Activated CD4-positive, alpha-beta memory T cell treated with anti-CD3 and anti-CD28 coated beads for 36 hours (primary cell): ENCODE measurements around the gene UBE2I. TPM values are rescaled to one million over a fixed set of nuclear protein-coding genes. Genes with fewer than 3 reads are reported as not detected.

Experiments used
- CTCF ChIA-PET: fragments of 350-600 bp; sonication (Branson Sonifier 250); formaldehyde crosslinking; loops from one replicate; lab custom pipeline; 2021; ENCODE audit warnings: antibody characterized with exemption, inconsistent platforms; lab: Charles Lee
- POLR2A ChIA-PET: fragments of 350-600 bp; sonication (Branson Sonifier 250); formaldehyde crosslinking; loops from one replicate; lab custom pipeline; 2021; ENCODE audit warnings: antibody characterized with exemption; lab: Charles Lee
- DNase-seq: peaks from one replicate; pipeline ENCODE4 v3.0.0-alpha.2; 2020
- H3K27ac Mint-ChIP-seq: one replicate; pipeline ENCODE4 v1.8.0; 2021; ENCODE audit warnings: mixed read lengths
- H3K27me3 Mint-ChIP-seq: one replicate; pipeline ENCODE4 v1.8.0; 2021; ENCODE audit warnings: mixed read lengths
- H3K36me3 Mint-ChIP-seq: one replicate; pipeline ENCODE4 v1.8.0; 2021; ENCODE audit warnings: mixed read lengths
- H3K4me1 Mint-ChIP-seq: one replicate; pipeline ENCODE4 v1.8.0; 2021; ENCODE audit warnings: low read depth, mixed read lengths
- H3K4me3 Mint-ChIP-seq: one replicate; pipeline ENCODE4 v1.8.0; 2021; ENCODE audit warnings: mild to moderate bottlenecking, mixed read lengths
- H3K9me3 Mint-ChIP-seq: one replicate; pipeline ENCODE4 v1.8.0; 2021; ENCODE audit warnings: mixed read lengths
- intact Hi-C: fragments of 100-400 bp; cut with micrococcal nuclease; formaldehyde crosslinking; loops from one replicate; pipeline ENCODE4 v1.15.1; 2023
- total RNA-seq, 2 experiments: library from RNA; stranded (reverse); gene quantifications; one replicate each; pipeline ENCODE4 v1.2.3, GENCODE V29; 2021

The UBE2I gene
- total RNA-seq, 2 experiments from 2014 or later: 248 to 249 TPM

- POLR2A ChIA-PET: interaction anchor here (0.7 to 1.3 kb wide), 2 partner anchors 11 to 37 kb away, joined by 3 to 4 read pairs; no protein-coding TSS in a partner anchor
- DNase-seq: no peak
- CTCF ChIA-PET: interaction anchor here (0.6 to 1.3 kb wide), 2 partner anchors 18 to 79 kb away, joined by 4 read pairs; no protein-coding TSS in a partner anchor
- H3K4me1 Mint-ChIP-seq: peaks cover 28% of the 10 kb centered on the region
- no peak overlapping the region for H3K4me3 Mint-ChIP-seq
- H3K27me3 Mint-ChIP-seq: no peaks in the 10 kb centered on the region
- no peaks in the 10 kb centered on the region for H3K9me3 Mint-ChIP-seq
- intact Hi-C loops: no loop called here
- no peak overlapping the region for H3K27ac Mint-ChIP-seq
- no peaks in the 10 kb centered on the region for H3K36me3 Mint-ChIP-seq
These were observed 36.4 kb downstream of the UBE2I start for GRCh38 chr16:1345651-1346421.

DNA sequence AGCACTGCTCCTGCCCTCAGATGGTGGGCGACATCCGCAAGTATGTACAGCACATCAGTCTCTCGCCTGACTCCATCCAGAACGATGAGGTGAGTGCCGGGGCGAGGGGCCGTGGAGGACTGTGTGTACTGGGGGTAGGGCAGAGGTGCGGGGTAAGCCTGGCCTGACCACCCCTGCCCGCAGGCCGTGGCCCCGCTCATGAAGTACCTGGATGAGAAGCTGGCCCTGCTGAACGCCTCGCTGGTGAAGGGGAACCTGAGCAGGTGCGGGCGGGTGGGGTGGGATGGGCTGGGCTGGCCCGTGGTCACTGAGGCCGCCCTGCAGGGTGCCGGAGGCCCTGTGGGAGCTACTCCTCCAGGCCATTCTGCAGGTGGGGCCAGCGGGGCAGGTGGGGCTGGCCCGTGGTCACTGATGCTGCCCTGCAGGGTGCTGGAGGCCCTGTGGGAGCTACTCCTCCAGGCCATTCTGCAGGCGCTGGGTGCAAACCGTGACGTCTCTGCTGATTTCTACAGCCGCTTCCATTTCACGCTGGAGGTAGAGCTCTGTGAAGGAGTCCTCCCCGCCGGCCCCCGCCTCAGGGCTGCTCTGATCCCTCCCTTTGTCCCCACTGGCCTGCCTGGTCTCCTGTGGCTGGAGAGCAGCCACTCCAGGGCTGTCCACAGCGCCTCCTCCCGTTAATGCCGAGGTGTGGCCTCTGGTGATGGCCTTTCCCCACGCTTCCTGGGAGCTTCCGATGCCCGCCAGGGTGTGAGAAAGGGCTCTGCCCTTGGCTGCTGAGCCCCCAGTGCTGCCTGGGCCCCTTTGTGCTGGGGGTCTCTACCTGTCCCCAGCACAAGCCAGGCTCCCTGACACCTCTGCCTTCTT lies 37.2 kb downstream of the UBE2I start:
- no peaks in the 10 kb centered on the region for H3K9me3 Mint-ChIP-seq
- intact Hi-C loops: no loop called here
- H3K27ac Mint-ChIP-seq: no peak overlapping the region
- POLR2A ChIA-PET: interaction anchor here (1.3 kb wide), 1 partner anchor 12 kb away, joined by 4 read pairs; no protein-coding TSS in a partner anchor
- H3K4me1 Mint-ChIP-seq: peaks cover 28% of the 10 kb centered on the region
- CTCF ChIA-PET: interaction anchor here (0.6 to 1.3 kb wide), 2 partner anchors 17 to 78 kb away, joined by 4 read pairs; no protein-coding TSS in a partner anchor
- H3K36me3 Mint-ChIP-seq: peaks cover 2% of the 10 kb centered on the region
- no peak overlapping the region for H3K4me3 Mint-ChIP-seq
- no peaks in the 10 kb centered on the region for H3K27me3 Mint-ChIP-seq
- DNase-seq: no peak

GRCh38 chr16:1347286-1347855 lies 37.9 kb downstream of the UBE2I start:
- ChIA-PET POLR2A (no interaction called here), CTCF (interaction anchor here (1.3 kb wide), 1 partner anchor 16 kb away, joined by 4 read pairs; no protein-coding TSS in a partner anchor)
- intact Hi-C loops: no loop called here
- Mint-ChIP-seq H3K27ac (no peak overlapping the region), H3K4me3 (no peak overlapping the region), H3K27me3 (no peaks in the 10 kb centered on the region), H3K9me3 (no peaks in the 10 kb centered on the region), H3K4me1 (peaks cover 26% of the 10 kb centered on the region), H3K36me3 (peaks cover 2% of the 10 kb centered on the region)
- no peak for DNase-seq

DNA sequence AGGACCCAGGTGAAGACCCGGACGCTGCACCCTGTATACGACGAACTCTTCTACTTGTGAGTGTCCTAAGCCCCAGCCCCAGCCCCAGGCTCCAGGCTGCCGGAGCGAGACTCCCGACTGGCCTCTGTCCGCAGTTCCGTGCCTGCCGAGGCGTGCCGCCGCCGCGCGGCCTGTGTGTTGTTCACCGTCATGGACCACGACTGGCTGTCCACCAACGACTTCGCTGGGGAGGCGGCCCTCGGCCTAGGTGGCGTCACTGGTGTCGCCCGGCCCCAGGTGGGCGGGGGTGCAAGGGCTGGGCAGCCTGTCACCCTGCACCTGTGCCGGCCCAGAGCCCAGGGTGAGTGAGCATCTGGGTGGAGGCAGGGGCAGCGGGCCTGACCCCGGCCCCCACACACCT lies 38.5 kb downstream of the UBE2I start:
- intact Hi-C loops: no loop called here
- no peak overlapping the region for H3K4me3 Mint-ChIP-seq
- ChIA-PET POLR2A (no interaction called here), CTCF (no interaction called here)
- DNase-seq: no peak
- no peaks in the 10 kb centered on the region for H3K27me3 Mint-ChIP-seq
- peaks cover 23% of the 10 kb centered on the region for H3K4me1 Mint-ChIP-seq
- H3K9me3 Mint-ChIP-seq: no peaks in the 10 kb centered on the region
- no peak overlapping the region for H3K27ac Mint-ChIP-seq
- peaks cover 2% of the 10 kb centered on the region for H3K36me3 Mint-ChIP-seq

DNA sequence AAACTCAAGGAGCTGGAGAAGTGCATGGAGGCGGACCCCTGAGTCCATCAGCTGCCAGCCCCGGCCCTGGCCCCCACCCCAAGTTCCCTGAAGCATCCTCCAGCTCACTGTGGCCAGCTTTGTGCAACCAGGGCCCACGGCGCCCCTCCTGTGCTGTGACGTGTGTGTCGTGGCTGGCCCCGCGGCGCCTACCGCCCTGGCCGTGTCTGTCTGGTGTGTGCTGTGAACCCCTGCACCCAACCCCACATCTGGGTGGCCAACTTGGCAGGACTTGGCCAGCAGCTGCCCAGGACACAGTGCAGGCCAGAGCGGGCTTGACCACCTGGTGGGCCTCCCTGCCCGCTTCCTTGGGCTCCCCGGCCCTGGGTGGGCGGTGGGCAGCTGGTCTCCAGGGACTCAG lies 39.0 kb downstream of the UBE2I start:
- ChIA-PET POLR2A (no interaction called here), CTCF (interaction anchor here (0.6 kb wide), 1 partner anchor 18 kb away, joined by 4 read pairs; no protein-coding TSS in a partner anchor)
- DNase-seq: no peak
- peaks cover 23% of the 10 kb centered on the region for H3K4me1 Mint-ChIP-seq
- no peaks in the 10 kb centered on the region for H3K27me3 Mint-ChIP-seq
- H3K9me3 Mint-ChIP-seq: no peaks in the 10 kb centered on the region
- no peak overlapping the region for H3K4me3 Mint-ChIP-seq
- H3K36me3 Mint-ChIP-seq: peaks cover 2% of the 10 kb centered on the region
- H3K27ac Mint-ChIP-seq: no peak overlapping the region
- intact Hi-C loops: no loop called here

DNA sequence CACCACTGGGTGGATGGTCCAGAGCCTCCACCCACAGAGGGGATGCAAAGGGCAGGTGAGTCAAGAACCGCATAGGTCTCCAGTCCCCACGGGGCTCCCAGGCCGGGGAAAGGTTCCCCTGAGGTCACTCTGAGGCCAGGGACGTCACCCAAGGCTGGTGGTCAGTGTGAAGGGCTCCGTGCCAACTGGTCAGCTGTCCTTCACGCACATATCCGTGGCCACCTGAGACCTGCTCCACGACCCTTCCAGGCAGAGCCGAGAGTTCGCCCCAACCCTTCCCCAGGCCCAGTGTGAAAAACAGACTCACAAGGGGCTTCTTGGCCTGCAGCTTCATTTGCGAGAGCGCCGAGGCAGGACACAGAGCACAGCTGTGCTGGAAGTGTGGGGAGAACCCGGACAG lies 39.5 kb downstream of the UBE2I start:
- intact Hi-C loops: no loop called here
- Mint-ChIP-seq H3K27me3 (no peaks in the 10 kb centered on the region), H3K36me3 (peaks cover 2% of the 10 kb centered on the region), H3K9me3 (no peaks in the 10 kb centered on the region), H3K4me3 (no peak overlapping the region), H3K4me1 (peaks cover 23% of the 10 kb centered on the region), H3K27ac (no peak overlapping the region)
- DNase-seq: no peak
- CTCF ChIA-PET: interaction anchor here (0.6 to 1.3 kb wide), 3 partner anchors 14 to 18 kb away, joined by 3 to 7 read pairs (median 4); no protein-coding TSS in a partner anchor
- POLR2A ChIA-PET: no interaction called here

- intact Hi-C loops: no loop called here
- H3K4me1 Mint-ChIP-seq: peaks cover 23% of the 10 kb centered on the region
- H3K27ac Mint-ChIP-seq: no peak overlapping the region
- POLR2A ChIA-PET: no interaction called here
- H3K4me3 Mint-ChIP-seq: no peak overlapping the region
- no peak for DNase-seq
- CTCF ChIA-PET: interaction anchor here (1.3 kb wide), 2 partner anchors 14 kb away, joined by 3 to 7 read pairs; no protein-coding TSS in a partner anchor
- peaks cover 2% of the 10 kb centered on the region for H3K36me3 Mint-ChIP-seq
- H3K9me3 Mint-ChIP-seq: no peaks in the 10 kb centered on the region
- H3K27me3 Mint-ChIP-seq: no peaks in the 10 kb centered on the region
These were observed 39.9 kb downstream of the UBE2I start for GRCh38 chr16:1349351-1349750.

GRCh38 chr16:1349951-1350350 lies 40.5 kb downstream of the UBE2I start:
- peaks cover 26% of the 10 kb centered on the region for H3K4me1 Mint-ChIP-seq
- POLR2A ChIA-PET: no interaction called here
- intact Hi-C loops: no loop called here
- CTCF ChIA-PET: interaction anchor here (0.5 to 1.3 kb wide), 3 partner anchors 14 to 293 kb away, joined by 3 to 7 read pairs (median 3); no protein-coding TSS in a partner anchor
- peaks cover 2% of the 10 kb centered on the region for H3K36me3 Mint-ChIP-seq
- no peaks in the 10 kb centered on the region for H3K9me3 Mint-ChIP-seq
- no peak for DNase-seq
- H3K27me3 Mint-ChIP-seq: no peaks in the 10 kb centered on the region
- H3K4me3 Mint-ChIP-seq: peak overlapping the region; percentile 83
- no peak overlapping the region for H3K27ac Mint-ChIP-seq

- DNase-seq: no peak
- no peaks in the 10 kb centered on the region for H3K9me3 Mint-ChIP-seq
- H3K27me3 Mint-ChIP-seq: no peaks in the 10 kb centered on the region
- peak overlapping the region; percentile 33 for H3K27ac Mint-ChIP-seq
- peaks cover 2% of the 10 kb centered on the region for H3K36me3 Mint-ChIP-seq
- ChIA-PET CTCF (interaction anchor here (1.1 kb wide), 1 partner anchor 13 kb away, joined by 3 read pairs; no protein-coding TSS in a partner anchor), POLR2A (interaction anchor here (0.5 to 1.1 kb wide), 2 partner anchors 41 to 143 kb away, joined by 3 read pairs; partner anchors contain the start of genes TELO2 and UBE2I)
- peak overlapping the region; percentile 83 for H3K4me3 Mint-ChIP-seq
- H3K4me1 Mint-ChIP-seq: peaks cover 31% of the 10 kb centered on the region
- intact Hi-C loops: no loop called here
These were observed 41.3 kb downstream of the UBE2I start for GRCh38 chr16:1350691-1351090.

DNA sequence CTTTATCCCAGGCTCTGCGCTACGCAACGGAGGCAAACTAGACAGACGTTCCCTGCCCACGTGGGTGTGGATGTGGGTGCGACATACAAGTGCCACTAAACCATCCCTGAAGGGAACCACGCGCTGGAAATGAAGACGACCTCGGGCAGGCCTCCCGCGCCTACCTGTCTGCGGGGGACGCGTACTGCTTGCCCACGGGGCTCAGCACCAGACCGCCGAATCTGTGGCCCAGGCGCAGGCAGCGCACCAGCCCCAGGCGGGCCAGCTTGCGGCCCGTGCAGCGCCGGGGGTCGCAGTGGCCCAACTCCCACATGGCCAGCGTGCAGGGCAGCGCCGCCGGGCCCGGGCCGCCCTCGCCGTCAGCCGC lies 41.8 kb downstream of the UBE2I start:
- Mint-ChIP-seq H3K27ac (peak overlapping the region; percentile 79), H3K36me3 (peaks cover 2% of the 10 kb centered on the region), H3K9me3 (no peaks in the 10 kb centered on the region), H3K4me3 (peak overlapping the region; percentile 83), H3K4me1 (peaks cover 31% of the 10 kb centered on the region), H3K27me3 (no peaks in the 10 kb centered on the region)
- CTCF ChIA-PET: interaction anchor here (1.1 kb wide), 1 partner anchor 12 kb away, joined by 3 read pairs; no protein-coding TSS in a partner anchor
- POLR2A ChIA-PET: interaction anchor here (0.5 to 1.1 kb wide), 2 partner anchors 42 to 142 kb away, joined by 3 read pairs; partner anchors contain the start of genes TELO2 and UBE2I
- intact Hi-C loops: no loop called here
- peak; percentile 40 for DNase-seq

DNA sequence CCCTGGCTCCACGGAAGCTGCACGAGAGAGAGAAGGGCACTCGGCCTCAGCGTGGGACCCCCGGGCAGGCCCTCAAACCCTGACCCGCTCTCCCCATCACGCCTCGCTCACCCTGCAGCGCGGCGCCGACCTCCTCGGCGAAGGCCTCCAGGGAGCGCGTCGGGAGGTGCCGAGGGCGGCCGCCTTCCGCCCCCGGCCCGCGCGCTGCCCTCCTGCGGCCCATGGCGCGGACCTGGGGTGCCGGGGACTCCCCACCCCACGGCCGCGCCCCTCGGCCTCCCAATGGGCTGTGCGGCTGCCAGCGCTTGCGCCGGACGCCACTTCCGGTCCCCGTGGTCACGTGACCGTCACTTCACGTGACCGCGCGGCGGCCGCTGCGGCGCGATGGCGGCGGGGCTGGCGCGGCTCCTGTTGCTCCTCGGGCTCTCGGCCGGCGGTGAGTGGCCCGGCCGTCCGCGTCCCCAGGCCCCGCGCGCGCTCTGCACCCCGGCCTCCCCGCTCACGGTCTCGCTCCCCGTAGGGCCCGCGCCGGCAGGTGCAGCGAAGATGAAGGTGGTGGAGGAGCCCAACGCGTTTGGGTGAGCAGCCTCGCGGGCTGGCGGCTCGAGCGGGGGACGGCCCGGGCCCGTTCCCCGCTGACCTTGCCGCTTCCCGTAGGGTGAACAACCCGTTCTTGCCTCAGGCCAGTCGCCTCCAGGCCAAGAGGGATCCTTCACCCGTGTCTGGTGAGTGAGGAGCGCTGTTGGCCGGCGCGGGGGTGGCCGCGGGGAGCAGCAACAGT lies 42.3 kb downstream of the UBE2I start, which contains the start of the genes GNPTG and TSR3:
Gene GNPTG (plus strand): TSS at position 350 of the 781 bp plus-strand sequence. CDS start 35 bp downstream, at position 385.
Gene TSR3 (minus strand): TSS at position 297 of the 781 bp plus-strand sequence. CDS start 74 bp downstream, at position 223.
- ChIA-PET CTCF (interaction anchor here (1.1 kb wide), 1 partner anchor 12 kb away, joined by 3 read pairs; no protein-coding TSS in a partner anchor), POLR2A (no interaction called here)
- no peaks in the 10 kb centered on the region for H3K9me3 Mint-ChIP-seq
- H3K36me3 Mint-ChIP-seq: peaks cover 2% of the 10 kb centered on the region
- intact Hi-C loops: no loop called here
- H3K27me3 Mint-ChIP-seq: no peaks in the 10 kb centered on the region
- peaks cover 31% of the 10 kb centered on the region for H3K4me1 Mint-ChIP-seq
- peak within 1 kb of the TSS; percentile 79 for H3K27ac Mint-ChIP-seq
- peak within 1 kb of the TSS; percentile 83 for H3K4me3 Mint-ChIP-seq
- DNase-seq: peak; percentile 90
